Activated T-cell treated with anti-CD3 and anti-CD28 coated beads, Interleukin-2, amount 50 U/mL, for 72 hours (primary cell): ENCODE data around the gene GRIA1. TPM values are rescaled to one million over a fixed set of nuclear protein-coding genes. Genes with fewer than 3 reads are reported as not detected.

Source experiments
- ATAC-seq, 2 donors: fragments of 150-1000 bp; cut with Tn5 transposase; replicated peaks in 1 of 2; 2 replicates each; pipeline ENCODE4 v1.10.0; 2021; ENCODE audit warnings: moderate library complexity in 2 of 2, mild to moderate bottlenecking in 1 of 2
- DNase-seq, 2 donors: peaks; one replicate each; pipeline ENCODE4 v3.0.0; 2021 to 2022; ENCODE audit warnings: mixed read lengths in 1 of 2
- H3K27ac Mint-ChIP-seq: one replicate; pipeline ENCODE4 v1.8.0; 2022; ENCODE audit warnings: mild to moderate bottlenecking, moderate library complexity, mixed read lengths
- H3K27me3 Mint-ChIP-seq: one replicate; pipeline ENCODE4 v1.8.0; 2022; ENCODE audit warnings: low read depth, mixed read lengths
- H3K36me3 Mint-ChIP-seq, 2 donors: one replicate each; pipeline ENCODE4 v1.8.0; 2022; ENCODE audit warnings: mixed read lengths in 2 of 2, mild to moderate bottlenecking in 1 of 2; ENCODE audit not compliant: insufficient read depth in 2 of 2
- H3K4me1 Mint-ChIP-seq: one replicate; pipeline ENCODE4 v1.8.0; 2022; ENCODE audit warnings: low read depth, mixed read lengths
- H3K4me3 Mint-ChIP-seq, 2 donors: one replicate each; pipeline ENCODE4 v1.8.0; 2022; ENCODE audit warnings: mild to moderate bottlenecking in 2 of 2, mixed read lengths in 2 of 2, moderate library complexity in 2 of 2
- H3K9me3 Mint-ChIP-seq, 2 donors: one replicate each; pipeline ENCODE4 v1.8.0; 2022; ENCODE audit warnings: mixed read lengths in 2 of 2
- total RNA-seq, 2 donors: library from RNA; stranded (reverse); gene quantifications; one replicate each; pipeline ENCODE4 v1.2.3, GENCODE V29; 2022

Gene GRIA1
- total RNA-seq, 2 donors from 2014 or later = not detected

GRCh38 chr5:153476767-153477166 lies 13.7 kb upstream of the GRIA1 start:
- Mint-ChIP-seq H3K27me3 (no peaks in the 10 kb centered on the region), H3K27ac (no peak overlapping the region), H3K9me3 (peaks cover 2 to 5% of the 10 kb centered on the region in 2 donors), H3K36me3 (peaks cover 0 to 2% of the 10 kb centered on the region in 2 donors), H3K4me3 (no peak overlapping the region), H3K4me1 (no peaks in the 10 kb centered on the region)
- DNase-seq = no peak
- ATAC-seq = peak in 1 of 2 donors; percentile 30

- H3K4me3 Mint-ChIP-seq = no peak overlapping the region
- H3K27me3 Mint-ChIP-seq = peaks cover 8% of the 10 kb centered on the region
- DNase-seq (no peak), ATAC-seq (no peak)
- peaks cover 2% of the 10 kb centered on the region in 2 donors for H3K9me3 Mint-ChIP-seq
- H3K36me3 Mint-ChIP-seq = peaks cover 0 to 2% of the 10 kb centered on the region in 2 donors
- no peaks in the 10 kb centered on the region for H3K4me1 Mint-ChIP-seq
- no peak overlapping the region for H3K27ac Mint-ChIP-seq
Observed at GRCh38 chr5:153480401-153480800, 10.1 kb upstream of the GRIA1 start.

DNA sequence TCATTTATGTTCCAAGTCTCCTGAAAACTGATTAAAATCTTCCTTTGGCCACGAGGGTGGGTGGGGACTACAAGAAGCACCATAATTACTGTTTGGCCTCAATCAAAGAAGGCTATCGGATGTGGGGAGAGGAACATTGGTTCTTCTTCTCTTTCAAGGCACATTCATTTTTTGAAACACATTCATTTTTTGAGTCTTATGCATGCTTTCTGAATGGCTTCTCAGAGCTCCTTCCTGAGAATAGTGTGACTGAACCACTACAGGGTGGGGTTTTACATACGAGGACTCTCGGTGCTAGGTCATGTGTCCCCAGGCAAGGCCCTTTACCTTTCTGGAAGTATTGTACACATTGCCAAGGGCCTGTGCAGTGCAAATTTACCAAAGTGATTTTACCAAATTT lies 7.0 kb upstream of the GRIA1 start:
- DNase-seq = no peak
- H3K9me3 Mint-ChIP-seq = peaks cover 0 to 2% of the 10 kb centered on the region in 2 donors
- H3K27ac Mint-ChIP-seq = no peak overlapping the region
- H3K4me3 Mint-ChIP-seq = no peak overlapping the region
- H3K4me1 Mint-ChIP-seq = no peaks in the 10 kb centered on the region
- no peaks in the 10 kb centered on the region for H3K36me3 Mint-ChIP-seq
- peaks cover 14% of the 10 kb centered on the region for H3K27me3 Mint-ChIP-seq
- peak in 1 of 2 donors; percentile 28 for ATAC-seq

- Mint-ChIP-seq H3K4me1 (no peaks in the 10 kb centered on the region), H3K4me3 (no peak overlapping the region), H3K27ac (no peak overlapping the region), H3K27me3 (peaks cover 24% of the 10 kb centered on the region), H3K9me3 (peaks cover 0 to 2% of the 10 kb centered on the region in 2 donors), H3K36me3 (no peaks in the 10 kb centered on the region)
- ATAC-seq (no peak), DNase-seq (no peak)
Observed at GRCh38 chr5:153485641-153486040, 4.8 kb upstream of the GRIA1 start.

GRCh38 chr5:153486771-153487170 lies 3.7 kb upstream of the GRIA1 start:
- Mint-ChIP-seq H3K9me3 (peaks cover 0 to 2% of the 10 kb centered on the region in 2 donors), H3K36me3 (no peaks in the 10 kb centered on the region), H3K4me1 (no peaks in the 10 kb centered on the region), H3K27ac (no peak overlapping the region), H3K4me3 (no peak overlapping the region), H3K27me3 (peaks cover 35% of the 10 kb centered on the region)
- ATAC-seq (no peak), DNase-seq (no peak)

- H3K4me1 Mint-ChIP-seq = no peaks in the 10 kb centered on the region
- no peaks in the 10 kb centered on the region for H3K36me3 Mint-ChIP-seq
- no peak for DNase-seq
- no peak for ATAC-seq
- H3K27ac Mint-ChIP-seq = no peak overlapping the region
- no peak overlapping the region for H3K4me3 Mint-ChIP-seq
- peaks cover 0 to 2% of the 10 kb centered on the region in 2 donors for H3K9me3 Mint-ChIP-seq
- H3K27me3 Mint-ChIP-seq = peaks cover 38% of the 10 kb centered on the region
Observed at GRCh38 chr5:153489611-153490010, 859 bp upstream of the GRIA1 start.

DNA sequence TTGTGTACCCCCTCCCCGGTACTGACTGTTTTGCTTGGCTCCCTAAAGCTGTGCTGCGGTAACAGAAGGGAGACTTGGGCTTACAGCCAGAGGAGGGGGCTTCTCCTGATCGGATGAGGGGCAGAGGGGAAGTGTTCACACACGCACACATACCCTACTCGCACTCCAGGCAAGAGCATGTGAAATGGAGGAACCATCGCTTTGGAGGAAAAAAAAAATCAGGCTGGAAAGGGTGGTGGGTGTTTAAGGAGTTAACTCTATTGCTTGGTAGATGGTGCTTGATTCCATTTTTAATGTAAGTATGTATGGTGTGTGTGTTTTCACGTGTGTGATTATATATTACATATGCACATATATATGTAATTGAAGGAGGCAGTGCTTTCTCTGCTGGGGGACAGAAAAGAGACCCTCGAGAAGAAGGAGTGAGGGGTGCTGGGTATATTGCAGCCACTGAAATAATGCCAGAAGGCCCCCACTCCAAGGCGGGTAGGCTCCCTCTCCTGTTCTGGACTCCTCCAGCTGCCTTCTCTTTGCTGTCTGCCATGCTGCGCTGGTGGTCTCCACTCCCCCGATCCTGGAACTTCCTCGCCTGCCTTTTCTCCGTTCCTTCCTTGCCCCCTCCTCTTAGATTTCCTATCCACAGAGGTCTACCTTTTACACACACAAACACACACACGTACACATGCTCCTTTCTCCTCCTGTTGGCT lies 721 bp downstream of the GRIA1 start:
- Mint-ChIP-seq H3K36me3 (no peaks in the 10 kb centered on the region), H3K9me3 (peaks cover 0 to 2% of the 10 kb centered on the region in 2 donors), H3K27ac (no peak overlapping the region), H3K27me3 (peaks cover 33% of the 10 kb centered on the region), H3K4me1 (no peaks in the 10 kb centered on the region), H3K4me3 (no peak overlapping the region)
- ATAC-seq (no peak), DNase-seq (no peak)

DNA sequence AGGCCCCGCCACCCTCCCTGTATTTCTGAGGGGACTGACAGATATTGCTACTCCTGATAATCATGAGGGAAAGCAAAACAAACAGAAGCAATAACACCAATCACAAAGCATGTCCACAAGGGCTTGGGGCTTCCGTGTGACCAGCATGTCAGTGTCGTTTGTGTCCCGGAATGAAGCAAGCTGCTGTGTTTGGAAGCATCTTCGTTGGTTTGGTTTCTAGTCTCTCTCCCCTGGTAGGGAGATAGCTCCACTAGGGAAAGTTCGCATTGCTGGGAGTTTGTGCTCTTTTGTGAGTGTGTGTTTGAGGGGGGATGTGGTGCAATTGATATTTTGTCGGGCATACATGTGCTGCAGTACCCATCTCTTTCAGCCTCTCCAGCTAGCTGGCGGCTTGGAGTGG lies 1.4 kb downstream of the GRIA1 start:
- peaks cover 0 to 2% of the 10 kb centered on the region in 2 donors for H3K9me3 Mint-ChIP-seq

DNA sequence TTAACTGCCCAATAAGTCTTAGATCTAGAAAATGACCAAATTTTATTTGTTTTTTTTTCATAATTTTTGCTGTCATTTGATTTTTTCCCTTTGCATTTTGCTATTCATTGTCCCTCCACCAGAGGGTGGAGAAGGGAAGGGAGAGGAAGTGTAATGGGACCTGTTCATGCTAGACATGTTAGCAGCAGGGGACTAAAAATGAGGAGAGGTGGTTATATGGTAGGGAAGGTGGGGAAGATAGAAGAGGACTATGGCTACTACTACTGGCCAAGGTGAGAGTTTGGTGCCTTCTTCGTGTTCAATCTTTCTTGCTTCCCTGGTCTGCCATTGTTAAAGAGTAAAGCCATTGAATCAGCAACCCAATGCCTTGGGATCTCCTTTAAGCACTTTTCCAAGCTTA lies 6.4 kb downstream of the GRIA1 start:
- no peak overlapping the region for H3K4me3 Mint-ChIP-seq
- peaks cover 5% of the 10 kb centered on the region for H3K27me3 Mint-ChIP-seq
- no peaks in the 10 kb centered on the region for H3K4me1 Mint-ChIP-seq
- ATAC-seq (no peak), DNase-seq (no peak)
- no peaks in the 10 kb centered on the region for H3K9me3 Mint-ChIP-seq
- no peaks in the 10 kb centered on the region for H3K36me3 Mint-ChIP-seq
- H3K27ac Mint-ChIP-seq = no peak overlapping the region

More for the DNA sequence above, 1.4 kb downstream of the GRIA1 start:
- Mint-ChIP-seq H3K27me3 (peaks cover 33% of the 10 kb centered on the region), H3K4me3 (no peak overlapping the region), H3K4me1 (no peaks in the 10 kb centered on the region), H3K36me3 (no peaks in the 10 kb centered on the region), H3K27ac (no peak overlapping the region)
- ATAC-seq = no peak
- no peak for DNase-seq

- Mint-ChIP-seq H3K4me1 (no peaks in the 10 kb centered on the region), H3K36me3 (no peaks in the 10 kb centered on the region), H3K27ac (no peak overlapping the region), H3K9me3 (no peaks in the 10 kb centered on the region), H3K27me3 (no peaks in the 10 kb centered on the region), H3K4me3 (no peak overlapping the region)
- no peak for DNase-seq
- no peak for ATAC-seq
Observed at GRCh38 chr5:153498516-153498915, 8.0 kb downstream of the GRIA1 start.

GRCh38 chr5:153500178-153500577 lies 9.7 kb downstream of the GRIA1 start:
- no peak for DNase-seq
- no peak overlapping the region for H3K4me3 Mint-ChIP-seq
- H3K4me1 Mint-ChIP-seq = no peaks in the 10 kb centered on the region
- ATAC-seq = no peak
- H3K27ac Mint-ChIP-seq = no peak overlapping the region
- no peaks in the 10 kb centered on the region for H3K36me3 Mint-ChIP-seq
- H3K27me3 Mint-ChIP-seq = no peaks in the 10 kb centered on the region
- no peaks in the 10 kb centered on the region for H3K9me3 Mint-ChIP-seq

DNA sequence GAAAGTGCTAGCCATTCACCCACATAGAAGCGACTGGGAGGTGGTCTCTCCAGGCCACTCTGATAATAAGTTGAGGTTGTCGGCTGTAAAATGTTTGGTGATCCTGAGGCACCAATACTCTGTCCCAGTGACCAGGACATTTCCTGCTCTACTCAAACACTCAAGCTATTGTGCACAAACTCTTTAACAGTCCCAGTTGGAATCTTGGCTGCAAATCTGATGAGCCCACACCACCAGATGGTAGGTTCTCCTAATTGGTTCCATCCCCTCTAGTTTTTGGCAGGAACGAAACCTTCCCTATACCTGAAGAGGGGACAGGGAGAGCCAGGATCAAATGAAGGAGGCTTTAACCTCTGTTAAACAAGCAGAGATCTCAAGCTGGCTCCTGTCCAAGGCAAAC lies 14.3 kb downstream of the GRIA1 start:
- Mint-ChIP-seq H3K27me3 (no peaks in the 10 kb centered on the region), H3K4me3 (no peak overlapping the region), H3K27ac (no peak overlapping the region), H3K36me3 (no peaks in the 10 kb centered on the region), H3K9me3 (peaks cover 0 to 2% of the 10 kb centered on the region in 2 donors), H3K4me1 (no peaks in the 10 kb centered on the region)
- ATAC-seq = no peak
- no peak for DNase-seq

- Mint-ChIP-seq H3K27me3 (no peaks in the 10 kb centered on the region), H3K9me3 (peaks cover 3 to 8% of the 10 kb centered on the region in 2 donors), H3K4me1 (no peaks in the 10 kb centered on the region), H3K36me3 (no peaks in the 10 kb centered on the region), H3K4me3 (no peak overlapping the region), H3K27ac (no peak overlapping the region)
- DNase-seq = no peak
- ATAC-seq = no peak
Observed at GRCh38 chr5:153508700-153509099, 18.2 kb downstream of the GRIA1 start.

DNA sequence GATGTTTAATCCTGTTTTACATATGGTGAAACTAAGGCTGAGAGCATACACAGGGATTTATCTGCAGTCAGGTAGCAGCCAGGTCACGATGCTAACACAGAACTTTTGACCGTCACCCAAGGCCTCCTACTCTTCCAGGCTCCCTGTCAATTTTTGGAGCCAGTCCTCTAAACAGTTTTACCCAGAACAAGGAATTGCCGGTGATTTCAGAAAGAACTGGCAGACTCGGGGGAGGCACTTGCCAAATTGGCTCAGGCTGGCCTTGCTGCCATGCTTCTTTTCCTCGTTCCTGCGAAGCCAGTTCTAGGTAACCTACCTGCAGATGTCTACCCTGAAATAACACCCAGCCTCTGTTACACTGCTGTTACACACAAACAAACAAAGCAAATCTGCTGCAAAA lies 21.2 kb downstream of the GRIA1 start:
- H3K36me3 Mint-ChIP-seq = no peaks in the 10 kb centered on the region
- ATAC-seq (no peak), DNase-seq (no peak)
- H3K9me3 Mint-ChIP-seq = peaks cover 3 to 8% of the 10 kb centered on the region in 2 donors
- H3K4me3 Mint-ChIP-seq = no peak overlapping the region
- H3K27me3 Mint-ChIP-seq = no peaks in the 10 kb centered on the region
- H3K27ac Mint-ChIP-seq = no peak overlapping the region
- no peaks in the 10 kb centered on the region for H3K4me1 Mint-ChIP-seq
